Kidney tubule cell (primary cell): ENCODE data around the gene MAP3K14.

Source experiments
- DNase-seq: peaks from one replicate; pipeline ENCODE4 v3.0.0-alpha.2; 2018; ENCODE audit warnings: low spot score

Gene MAP3K14

GRCh38 chr17:45235416-45236281, 81.2 kb downstream of the MAP3K14 start:
- DNase-seq: peak; percentile 70

GRCh38 chr17:45234641-45235415, 82.0 kb downstream of the MAP3K14 start:
- peak; percentile 30 for DNase-seq

GRCh38 chr17:45233423-45233924, 83.3 kb downstream of the MAP3K14 start:
- DNase-seq: no peak

GRCh38 chr17:45232514-45233422, 84.1 kb downstream of the MAP3K14 start:
- no peak for DNase-seq

GRCh38 chr17:45231481-45232116, 85.2 kb downstream of the MAP3K14 start:
- DNase-seq: peak; percentile 26

GRCh38 chr17:45230787-45231480, 85.9 kb downstream of the MAP3K14 start:
- DNase-seq: no peak

- DNase-seq: no peak
Observed at GRCh38 chr17:45230410-45230786, 86.4 kb downstream of the MAP3K14 start.

- no peak for DNase-seq
Observed at GRCh38 chr17:45229681-45230409, 87.0 kb downstream of the MAP3K14 start.

- peak; percentile 58 for DNase-seq
Observed at GRCh38 chr17:45228763-45229539, 87.9 kb downstream of the MAP3K14 start.

- no peak for DNase-seq
Observed at GRCh38 chr17:45227926-45228762, 88.7 kb downstream of the MAP3K14 start.

GRCh38 chr17:45227101-45227925, 89.5 kb downstream of the MAP3K14 start:
- no peak for DNase-seq

GRCh38 chr17:45226576-45226975, 90.2 kb downstream of the MAP3K14 start:
- DNase-seq: no peak

- peak; percentile 58 for DNase-seq
Observed at GRCh38 chr17:45225964-45226530, 90.8 kb downstream of the MAP3K14 start.

GRCh38 chr17:45225051-45225700, 91.6 kb downstream of the MAP3K14 start:
- DNase-seq: peak; percentile 78

GRCh38 chr17:45224671-45225050, 92.2 kb downstream of the MAP3K14 start:
- DNase-seq: no peak
